NCI-H345 treated with DMSO at 0.1 percent for 48 hours (cell line): ENCODE results near the gene RGR.

ENCODE experiments used
- DNase-seq: peaks from one replicate; lab custom pipeline; 2025; ENCODE audit not compliant: unreplicated experiment; lab: John Stamatoyannopoulos, UW

The RGR gene

GRCh38 chr10:84293171-84293570 lies 48.3 kb downstream of the RGR start:
- DNase-seq, result no peak

- DNase-seq, result peak; percentile 37
These were observed 48.7 kb downstream of the RGR start for GRCh38 chr10:84293574-84294016.

DNA sequence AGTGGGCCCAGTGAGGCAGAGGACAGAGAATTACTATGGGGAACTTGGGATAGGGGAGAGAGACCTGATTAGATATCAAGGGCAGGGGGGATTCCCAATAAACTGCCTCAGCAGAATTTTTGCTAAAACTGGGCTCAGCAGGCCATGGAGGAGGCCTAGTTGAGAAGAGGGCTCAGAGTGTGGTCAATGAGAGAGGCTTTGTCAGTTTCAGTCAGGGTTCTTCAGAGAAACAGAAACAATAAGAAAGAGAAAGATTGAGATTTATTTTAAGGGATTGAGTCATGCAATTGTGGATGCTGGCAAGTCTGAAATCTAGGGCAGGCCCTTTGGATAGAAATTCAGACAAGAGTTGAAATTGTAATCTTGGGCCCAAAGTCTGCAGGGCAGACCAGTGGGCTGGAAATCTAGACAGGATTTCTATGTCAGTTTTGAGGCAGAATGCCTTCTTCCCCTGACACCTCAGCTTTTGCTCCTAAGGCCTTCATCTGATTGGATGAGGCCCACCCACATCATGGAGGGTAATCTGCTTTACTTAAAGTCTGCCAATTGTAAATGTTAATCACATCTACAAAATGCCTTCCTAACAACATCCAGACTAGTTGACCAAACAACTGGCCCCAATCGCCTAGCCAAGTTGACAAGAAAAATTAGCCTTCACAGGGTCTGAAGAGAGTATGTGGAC lies 50.1 kb downstream of the RGR start:
- no peak for DNase-seq

GRCh38 chr10:84296091-84296981 lies 51.5 kb downstream of the RGR start:
- DNase-seq, result no peak

- no peak for DNase-seq
These were observed 53.2 kb downstream of the RGR start for GRCh38 chr10:84298057-84298456.

DNA sequence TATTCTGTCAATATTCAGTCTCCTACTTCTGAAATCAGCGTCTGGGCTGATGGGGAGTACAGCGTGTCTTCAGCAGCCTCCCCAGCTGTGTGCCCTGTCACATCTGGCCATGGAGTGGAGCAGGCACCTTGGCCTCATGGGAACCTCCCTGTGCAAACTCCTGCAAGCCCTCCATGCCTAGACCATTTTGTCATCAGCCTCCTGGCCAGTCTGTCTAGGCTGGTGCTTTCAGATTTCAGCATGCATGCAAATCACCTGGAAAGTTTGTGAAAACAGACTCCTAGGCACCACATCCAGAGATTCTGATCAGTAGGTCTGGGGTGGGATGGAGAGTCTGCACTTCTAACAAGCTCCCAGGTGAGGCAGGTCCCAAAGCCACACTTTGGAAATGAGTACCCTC lies 57.4 kb downstream of the RGR start:
- no peak for DNase-seq

GRCh38 chr10:84306751-84307384 lies 62.0 kb downstream of the RGR start:
- DNase-seq, result no peak

GRCh38 chr10:84308021-84308420 lies 63.2 kb downstream of the RGR start:
- DNase-seq, result no peak

DNA sequence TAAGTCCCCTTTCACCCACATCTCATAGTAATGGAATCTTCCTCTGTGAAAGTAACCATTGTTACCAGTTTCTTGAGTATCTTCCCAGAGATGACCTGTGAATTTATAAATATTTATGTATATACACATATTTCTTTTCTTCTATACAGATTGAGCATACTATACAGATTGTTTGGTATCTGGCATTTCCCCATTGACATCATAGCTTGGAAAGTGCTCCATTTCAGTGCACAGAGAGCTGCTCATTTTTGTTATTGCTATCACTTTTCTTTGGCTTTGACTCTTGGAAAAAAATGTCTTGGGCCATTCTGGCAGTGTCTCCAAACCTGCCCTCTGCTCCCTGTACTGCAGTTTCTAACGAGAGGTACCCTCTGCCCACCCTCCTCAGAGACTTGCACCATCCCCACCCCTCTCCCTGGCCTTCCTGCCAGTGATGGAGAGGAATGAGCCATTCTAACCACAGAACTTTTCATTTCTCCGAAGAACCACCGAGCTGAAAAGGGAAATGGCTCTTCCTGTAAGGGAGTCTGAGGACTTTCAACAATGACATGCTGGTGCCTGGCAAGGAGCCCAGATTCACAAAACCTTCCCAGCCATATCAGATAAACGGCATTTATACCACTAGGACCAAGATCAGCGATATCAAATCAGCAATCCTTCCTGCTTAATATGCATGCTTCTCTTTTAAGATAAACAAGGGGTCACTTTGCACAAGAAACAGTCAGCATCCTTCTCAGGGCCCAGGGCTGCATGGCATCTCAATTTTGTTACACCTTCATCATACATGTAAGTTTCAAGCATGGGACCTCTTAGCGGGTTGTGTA lies 63.8 kb downstream of the RGR start:
- DNase-seq, result peak; percentile 27
